DOHH2 (cell line): ENCODE results near the gene ZSCAN1.

Experiments used
- CTCF ChIP-seq: fragments of 200-600 bp; sonication (generic); IDR thresholded peaks from one replicate; pipeline ENCODE4 v1.5.1; 2014; ENCODE audit warnings: antibody characterized with exemption, mild to moderate bottlenecking, low read depth, low read length; ENCODE audit not compliant: poor library complexity, severe bottlenecking
- EZH2phosphoT487 ChIP-seq: fragments of 200-600 bp; sonication (generic); IDR thresholded peaks from 2 replicates; pipeline ENCODE4 v1.6.1; 2017; ENCODE audit warnings: borderline replicate concordance, mild to moderate bottlenecking, antibody characterized with exemption, low read length, moderate library complexity, mixed read lengths

- TF ChIP-seq CTCF (no peak), EZH2phosphoT487 (no peak)
Observed at GRCh38 chr19:58095328-58095727, 61.5 kb downstream of the ZSCAN1 start.
